HEK293 (cell line): ENCODE measurements around the gene SERINC3.

ENCODE experiments used
- ZNF624 ChIP-seq: fragments of 450-650 bp; formaldehyde crosslinking; IDR thresholded peaks from 2 replicates; pipeline ENCODE4 v1.5.1; 2017; ENCODE audit warnings: missing biosample characterization, missing genetic modification characterization
- ZNF785 ChIP-seq: fragments of 450-650 bp; formaldehyde crosslinking; IDR thresholded peaks from 2 replicates; pipeline ENCODE4 v1.5.1; 2016; ENCODE audit warnings: missing biosample characterization, missing genetic modification characterization
- TF ChIP-seq, protein P1 (sequence below): fragments of 450-650 bp; formaldehyde crosslinking; IDR thresholded peaks from 2 replicates; pipeline ENCODE4 v1.5.1; 2016; ENCODE audit warnings: missing biosample characterization, missing genetic modification characterization

DNA sequence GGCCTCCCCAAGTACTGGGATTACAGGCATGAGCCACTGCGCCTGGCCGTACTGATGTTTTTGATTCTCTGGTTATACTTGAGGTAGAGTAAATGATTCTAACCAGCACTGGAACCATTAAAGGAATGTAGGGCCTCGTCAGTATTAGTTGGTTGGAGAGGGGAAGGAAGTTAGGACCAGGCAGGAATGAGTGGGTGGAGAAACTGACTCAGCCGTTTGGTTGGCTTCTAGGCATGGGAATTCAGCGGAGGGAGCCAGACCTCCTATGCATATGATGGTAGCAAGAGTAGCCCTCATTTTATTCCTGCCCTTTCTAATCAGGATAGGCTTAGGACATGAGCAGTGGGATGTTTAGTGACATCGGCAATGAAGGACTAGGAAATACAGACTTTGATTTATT lies 19.0 kb upstream of the SERINC3 start:
- TF ChIP-seq, protein P1, sequence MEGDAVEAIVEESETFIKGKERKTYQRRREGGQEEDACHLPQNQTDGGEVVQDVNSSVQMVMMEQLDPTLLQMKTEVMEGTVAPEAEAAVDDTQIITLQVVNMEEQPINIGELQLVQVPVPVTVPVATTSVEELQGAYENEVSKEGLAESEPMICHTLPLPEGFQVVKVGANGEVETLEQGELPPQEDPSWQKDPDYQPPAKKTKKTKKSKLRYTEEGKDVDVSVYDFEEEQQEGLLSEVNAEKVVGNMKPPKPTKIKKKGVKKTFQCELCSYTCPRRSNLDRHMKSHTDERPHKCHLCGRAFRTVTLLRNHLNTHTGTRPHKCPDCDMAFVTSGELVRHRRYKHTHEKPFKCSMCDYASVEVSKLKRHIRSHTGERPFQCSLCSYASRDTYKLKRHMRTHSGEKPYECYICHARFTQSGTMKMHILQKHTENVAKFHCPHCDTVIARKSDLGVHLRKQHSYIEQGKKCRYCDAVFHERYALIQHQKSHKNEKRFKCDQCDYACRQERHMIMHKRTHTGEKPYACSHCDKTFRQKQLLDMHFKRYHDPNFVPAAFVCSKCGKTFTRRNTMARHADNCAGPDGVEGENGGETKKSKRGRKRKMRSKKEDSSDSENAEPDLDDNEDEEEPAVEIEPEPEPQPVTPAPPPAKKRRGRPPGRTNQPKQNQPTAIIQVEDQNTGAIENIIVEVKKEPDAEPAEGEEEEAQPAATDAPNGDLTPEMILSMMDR (tag by site-specific recombination) = no peak
- TF ChIP-seq ZNF785 = no peak
- TF ChIP-seq ZNF624 (tag by site-specific recombination) = no peak
